ENCODE data around the gene ZNF362. TPM values are rescaled to one million over a fixed set of nuclear protein-coding genes. Genes with fewer than 3 reads are reported as not detected.

ZNF362 gene
- total and polyA plus RNA-seq, 10 of the 15 experiments (the other 5 are each of a cell fraction or from before 2014, with no cell fraction given), result 0.74 to 22.8 (median 7.4) TPM

DNA sequence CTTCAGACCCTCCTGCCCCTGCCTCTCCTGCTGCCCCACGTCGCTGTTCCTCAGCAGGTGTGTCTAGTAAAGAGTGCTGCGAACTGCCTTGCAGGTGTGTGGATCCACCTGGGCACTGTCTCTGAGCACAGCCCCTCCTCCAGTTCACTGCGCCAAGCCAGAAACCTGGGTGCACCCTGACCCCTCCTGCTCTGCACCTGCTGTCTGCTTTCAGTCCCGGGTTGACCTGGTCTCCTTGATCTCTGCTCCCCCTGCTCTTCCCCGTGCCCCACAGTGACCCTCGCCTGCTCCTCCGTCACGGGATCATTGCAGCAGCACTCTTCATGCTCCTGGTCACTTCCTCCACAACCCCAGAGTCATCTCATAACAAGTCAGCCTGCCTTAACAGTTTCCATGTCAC, 58.1 kb downstream of the ZNF362 start:
- intact Hi-C loops (cut with micrococcal nuclease; ENCODE audit: unreplicated experiment), result no loop called here
- Histone ChIP-seq H3K4me1 (ENCODE audit: control insufficient read depth, insufficient read depth, low read length) (no peaks in the 10 kb centered on the region), H4K20me1 (ENCODE audit: control insufficient read depth, insufficient read depth) (no peaks in the 10 kb centered on the region), H3K9me3 (replicated peaks; ENCODE audit: control insufficient read depth, insufficient read depth, low read length) (no peaks in the 10 kb centered on the region), H2AFZ (ENCODE audit: control insufficient read depth, low read depth, low read length) (no peak overlapping the region), H3K36me3 (ENCODE audit: control insufficient read depth in 2 of 2, insufficient read depth in 2 of 2, low read length in 1 of 2) (no peaks in the 10 kb centered on the region), H3K9ac (ENCODE audit: control insufficient read depth, insufficient read depth, low read length) (no peak overlapping the region), H3K4me3 (no peak overlapping the region), H3K79me2 (ENCODE audit: control insufficient read depth, insufficient read depth, low read length) (no peaks in the 10 kb centered on the region), H3K27ac (ENCODE audit: control insufficient read depth, insufficient read depth) (no peak overlapping the region), H3K27me3 (replicated peaks in 1 of 2; ENCODE audit: control insufficient read depth in 2 of 2, insufficient read depth in 2 of 2, low read length in 1 of 2) (no peaks in the 10 kb centered on the region; a peak in 2 of 4 replicates), H3K4me2 (ENCODE audit: control insufficient read depth, insufficient read depth) (no peak overlapping the region)
- ChIA-PET SMC1A (ENCODE audit: uncharacterized antibody, unreplicated experiment) (interaction anchor here (1.0 kb wide), 1 partner anchor 182 kb away, joined by 3 read pairs; no protein-coding TSS in a partner anchor), RAD21 (ENCODE audit: unreplicated experiment) (interaction anchor here (0.6 kb wide), 1 partner anchor 19 kb away, joined by 3 read pairs; no protein-coding TSS in a partner anchor), CTCF (no interaction called here), POLR2A (interaction anchor here (0.7 kb wide), 1 partner anchor 24 kb away, joined by 6 read pairs; no protein-coding TSS in a partner anchor)
- ATAC-seq, result no peak
- WGBS (ENCODE audit: insufficient coverage, insufficient replicate concordance, low lambda C conversion rate, missing lambda C conversion rate), result 29% methylated on average over 9 of the region's 9 CpGs
- in situ Hi-C loops (cut with MboI), result no loop called here
- BruUV-seq (replicated peaks), result no TSS peak
- FAIRE-seq, result no peak
- TF ChIP-seq, protein P1, sequence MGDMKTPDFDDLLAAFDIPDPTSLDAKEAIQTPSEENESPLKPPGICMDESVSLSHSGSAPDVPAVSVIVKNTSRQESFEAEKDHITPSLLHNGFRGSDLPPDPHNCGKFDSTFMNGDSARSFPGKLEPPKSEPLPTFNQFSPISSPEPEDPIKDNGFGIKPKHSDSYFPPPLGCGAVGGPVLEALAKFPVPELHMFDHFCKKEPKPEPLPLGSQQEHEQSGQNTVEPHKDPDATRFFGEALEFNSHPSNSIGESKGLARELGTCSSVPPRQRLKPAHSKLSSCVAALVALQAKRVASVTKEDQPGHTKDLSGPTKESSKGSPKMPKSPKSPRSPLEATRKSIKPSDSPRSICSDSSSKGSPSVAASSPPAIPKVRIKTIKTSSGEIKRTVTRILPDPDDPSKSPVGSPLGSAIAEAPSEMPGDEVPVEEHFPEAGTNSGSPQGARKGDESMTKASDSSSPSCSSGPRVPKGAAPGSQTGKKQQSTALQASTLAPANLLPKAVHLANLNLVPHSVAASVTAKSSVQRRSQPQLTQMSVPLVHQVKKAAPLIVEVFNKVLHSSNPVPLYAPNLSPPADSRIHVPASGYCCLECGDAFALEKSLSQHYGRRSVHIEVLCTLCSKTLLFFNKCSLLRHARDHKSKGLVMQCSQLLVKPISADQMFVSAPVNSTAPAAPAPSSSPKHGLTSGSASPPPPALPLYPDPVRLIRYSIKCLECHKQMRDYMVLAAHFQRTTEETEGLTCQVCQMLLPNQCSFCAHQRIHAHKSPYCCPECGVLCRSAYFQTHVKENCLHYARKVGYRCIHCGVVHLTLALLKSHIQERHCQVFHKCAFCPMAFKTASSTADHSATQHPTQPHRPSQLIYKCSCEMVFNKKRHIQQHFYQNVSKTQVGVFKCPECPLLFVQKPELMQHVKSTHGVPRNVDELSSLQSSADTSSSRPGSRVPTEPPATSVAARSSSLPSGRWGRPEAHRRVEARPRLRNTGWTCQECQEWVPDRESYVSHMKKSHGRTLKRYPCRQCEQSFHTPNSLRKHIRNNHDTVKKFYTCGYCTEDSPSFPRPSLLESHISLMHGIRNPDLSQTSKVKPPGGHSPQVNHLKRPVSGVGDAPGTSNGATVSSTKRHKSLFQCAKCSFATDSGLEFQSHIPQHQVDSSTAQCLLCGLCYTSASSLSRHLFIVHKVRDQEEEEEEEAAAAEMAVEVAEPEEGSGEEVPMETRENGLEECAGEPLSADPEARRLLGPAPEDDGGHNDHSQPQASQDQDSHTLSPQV (IDR thresholded peaks at IDR 0.05), result no peak
- TF ChIP-seq EZH2 (IDR thresholded peaks at IDR 0.05; ENCODE audit: borderline replicate concordance, control insufficient read depth, low read depth, low read length) (no peak), ASH2L (IDR thresholded peaks at IDR 0.05; ENCODE audit: borderline replicate concordance, low read depth) (no peak), CBX3 (IDR thresholded peaks at IDR 0.05; ENCODE audit: borderline replicate concordance, low read depth) (no peak), FOS (IDR thresholded peaks at IDR 0.05; ENCODE audit: borderline replicate concordance, extremely low read depth, insufficient read length) (no peak), NR2C2 (IDR thresholded peaks at IDR 0.05; ENCODE audit: borderline replicate concordance, control insufficient read depth, insufficient read length, low read depth) (no peak), NFYB (IDR thresholded peaks at IDR 0.05; ENCODE audit: insufficient read depth, low read depth, low read length) (no peak), BHLHE40 (IDR thresholded peaks at IDR 0.05; ENCODE audit: borderline replicate concordance in 1 of 2, low read depth in 2 of 2, low read length in 1 of 2) (no peak), JUNB (IDR thresholded peaks at IDR 0.05) (no peak), ZNF24 (IDR thresholded peaks at IDR 0.05) (no peak), SMAD1 (IDR thresholded peaks at IDR 0.05; ENCODE audit: low read depth, partially characterized antibody) (no peak)
- TF ChIP-seq, protein P2, sequence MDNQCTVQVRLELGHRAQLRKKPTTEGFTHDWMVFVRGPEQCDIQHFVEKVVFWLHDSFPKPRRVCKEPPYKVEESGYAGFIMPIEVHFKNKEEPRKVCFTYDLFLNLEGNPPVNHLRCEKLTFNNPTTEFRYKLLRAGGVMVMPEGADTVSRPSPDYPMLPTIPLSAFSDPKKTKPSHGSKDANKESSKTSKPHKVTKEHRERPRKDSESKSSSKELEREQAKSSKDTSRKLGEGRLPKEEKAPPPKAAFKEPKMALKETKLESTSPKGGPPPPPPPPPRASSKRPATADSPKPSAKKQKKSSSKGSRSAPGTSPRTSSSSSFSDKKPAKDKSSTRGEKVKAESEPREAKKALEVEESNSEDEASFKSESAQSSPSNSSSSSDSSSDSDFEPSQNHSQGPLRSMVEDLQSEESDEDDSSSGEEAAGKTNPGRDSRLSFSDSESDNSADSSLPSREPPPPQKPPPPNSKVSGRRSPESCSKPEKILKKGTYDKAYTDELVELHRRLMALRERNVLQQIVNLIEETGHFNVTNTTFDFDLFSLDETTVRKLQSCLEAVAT (IDR thresholded peaks at IDR 0.05), result no peak
- TF ChIP-seq, protein P3, sequence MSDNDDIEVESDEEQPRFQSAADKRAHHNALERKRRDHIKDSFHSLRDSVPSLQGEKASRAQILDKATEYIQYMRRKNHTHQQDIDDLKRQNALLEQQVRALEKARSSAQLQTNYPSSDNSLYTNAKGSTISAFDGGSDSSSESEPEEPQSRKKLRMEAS (IDR thresholded peaks at IDR 0.05; ENCODE audit: low read depth, low read length), result no peak
- DNase-seq (ENCODE audit: low read depth, low spot score), result no peak

Measured in GM12878 (cell line).